HG03439 (cell line): ENCODE results near the gene NUP93.

Source experiments
- ATAC-seq: cut with Tn5 transposase; IDR thresholded peaks from one replicate; pipeline ENCODE4 v1.9.1; 2021; ENCODE audit warnings: mild to moderate bottlenecking, moderate library complexity; ENCODE audit not compliant: unreplicated experiment

NUP93 gene

GRCh38 chr16:56729735-56730662 lies at the start of gene NUP93:
NUP93 (plus strand) TSS chr16:56730129; CDS start chr16:56748248, 18,119 bp downstream.
- peak; percentile 76 for ATAC-seq

- ATAC-seq, result peak; percentile 92
Measured at GRCh38 chr16:56681939-56682702, 47.8 kb upstream of the NUP93 start, which contains the start of gene MT1X. MT1X (plus strand) TSS chr16:56682470; CDS start chr16:56682541, 71 bp downstream.

- ATAC-seq, result no peak
Measured at GRCh38 chr16:56682703-56683397, 47.1 kb upstream of the NUP93 start.

- no peak for ATAC-seq
Measured at GRCh38 chr16:56683424-56684172, 46.3 kb upstream of the NUP93 start.

GRCh38 chr16:56684256-56684925 lies 45.5 kb upstream of the NUP93 start:
- ATAC-seq, result no peak

- no peak for ATAC-seq
Measured at GRCh38 chr16:56684926-56685590, 44.9 kb upstream of the NUP93 start.

GRCh38 chr16:56686758-56687157 lies 43.2 kb upstream of the NUP93 start:
- ATAC-seq, result no peak

GRCh38 chr16:56688762-56689161 lies 41.2 kb upstream of the NUP93 start:
- ATAC-seq, result no peak

GRCh38 chr16:56689171-56689570 lies 40.8 kb upstream of the NUP93 start:
- no peak for ATAC-seq

GRCh38 chr16:56690420-56691122 lies 39.4 kb upstream of the NUP93 start:
- ATAC-seq, result no peak

- no peak for ATAC-seq
Measured at GRCh38 chr16:56691885-56692284, 38.0 kb upstream of the NUP93 start.

GRCh38 chr16:56695246-56695645 lies 34.7 kb upstream of the NUP93 start:
- ATAC-seq, result no peak

- ATAC-seq, result no peak
Measured at GRCh38 chr16:56697456-56698155, 32.3 kb upstream of the NUP93 start.

GRCh38 chr16:56700195-56700594 lies 29.7 kb upstream of the NUP93 start:
- ATAC-seq, result no peak

- no peak for ATAC-seq
Measured at GRCh38 chr16:56700631-56701030, 29.3 kb upstream of the NUP93 start.

GRCh38 chr16:56701534-56701933 lies 28.4 kb upstream of the NUP93 start:
- ATAC-seq, result no peak

GRCh38 chr16:56702836-56703235 lies 27.1 kb upstream of the NUP93 start:
- no peak for ATAC-seq
